HepG2 (cell line): ENCODE results near the gene CCN6. TPM values are rescaled to one million over a fixed set of nuclear protein-coding genes. Genes with fewer than 3 reads are reported as not detected.

Source experiments
- ATAC-seq: fragments of 200-7000 bp; cut with Tn5 transposase; 3 replicates; pipeline ENCODE4 v1.9.1; 2020; ENCODE audit warnings: mild to moderate bottlenecking, moderate library complexity
- BruUV-seq: library from RNA; stranded (reverse); fragments of 400-500 nt; replicated peaks from 2 replicates; lab custom pipeline; 2021; lab: Mats Ljungman, UMichigan
- CTCF ChIA-PET: fragments of 300-600 bp; formaldehyde crosslinking; extraction: SDS; loops from one replicate; lab custom pipeline; 2021; ENCODE audit warnings: low total read pairs, inconsistent platforms, low intra/inter-chr PET ratio; lab: Yijun Ruan, JAX
- POLR2A ChIA-PET: fragments of 350-600 bp; sonication (Branson Sonifier 250); formaldehyde crosslinking; loops from one replicate; lab custom pipeline; 2020; ENCODE audit warnings: antibody characterized with exemption, inconsistent platforms; lab: Yijun Ruan, JAX
- DNase-seq: peaks from one replicate; pipeline ENCODE4 v3.0.0-alpha.2; 2015; ENCODE audit warnings: low spot score
- FAIRE-seq: peaks from 3 replicates; lab custom pipeline; 2011; peaks lifted over from hg19 to GRCh38; lab: Jason Lieb, UNC
- H2AFZ ChIP-seq: one replicate; pipeline ENCODE4 v1.6.1; 2011; ENCODE audit warnings: low read length, inconsistent platforms
- H3K27ac ChIP-seq: fragments of 300-600 bp; 3 replicates; pipeline ENCODE4 v1.8.0; 2011; ENCODE audit warnings: mixed run types, mild to moderate bottlenecking, mixed read lengths, low read length, inconsistent platforms; ENCODE audit not compliant: insufficient read depth; ENCODE audit errors: extremely low read length
- H3K27me3 ChIP-seq, 2 experiments: fragments of 200-600 bp in 1 of 2; 2 replicates in 1 of 2; 3 replicates in 1 of 2; pipeline versions ENCODE4 v1.6.0 to v1.8.0; 2011; ENCODE audit warnings: low read length in 2 of 2, mild to moderate bottlenecking in 2 of 2, moderate library complexity in 2 of 2, inconsistent platforms in 1 of 2; ENCODE audit not compliant: insufficient read depth in 2 of 2, control insufficient read depth in 1 of 2
- H3K36me3 ChIP-seq, 2 experiments: fragments of 200-600 bp in 1 of 2; replicated peaks in 1 of 2; 2 replicates in 1 of 2; 3 replicates in 1 of 2; pipeline versions ENCODE4 v1.5.1 to v1.8.0; 2011; ENCODE audit warnings: low read length in 2 of 2, inconsistent platforms in 1 of 2; ENCODE audit not compliant: insufficient read depth in 2 of 2, control insufficient read depth in 1 of 2
- H3K4me1 ChIP-seq: 2 replicates; pipeline ENCODE4 v1.5.1; 2012; ENCODE audit warnings: low read length, inconsistent platforms; ENCODE audit not compliant: insufficient read depth
- H3K4me2 ChIP-seq: 2 replicates; pipeline ENCODE4 v1.6.0; 2011; ENCODE audit warnings: low read depth, low read length, inconsistent platforms
- H3K4me3 ChIP-seq, 3 experiments: fragments of 200-600 bp in 1 of 3; sonication (generic), shearing (Covaris generic) in 1 of 3; replicated peaks in 1 of 3; 2 replicates each; pipeline ENCODE4 v1.5.1; 2011 to 2016; ENCODE audit warnings: low read length in 3 of 3, inconsistent platforms in 2 of 3, low read depth in 2 of 3, mild to moderate bottlenecking in 2 of 3, control low read depth in 1 of 3, mixed read lengths in 1 of 3; ENCODE audit not compliant: insufficient read depth in 1 of 3
- H3K79me2 ChIP-seq: one replicate; pipeline ENCODE4 v1.6.1; 2011; ENCODE audit warnings: low read length, inconsistent platforms; ENCODE audit not compliant: insufficient read depth
- H3K9ac ChIP-seq: 2 replicates; pipeline ENCODE4 v1.6.0; 2011; ENCODE audit warnings: mild to moderate bottlenecking, low read depth, low read length, inconsistent platforms; ENCODE audit not compliant: insufficient read depth
- H3K9me3 ChIP-seq: 2 replicates; pipeline ENCODE4 v1.5.1; 2012; ENCODE audit warnings: mild to moderate bottlenecking, low read length
- H4K20me1 ChIP-seq: 2 replicates; pipeline ENCODE4 v1.6.0; 2011; ENCODE audit warnings: inconsistent platforms, mild to moderate bottlenecking, low read length, moderate library complexity; ENCODE audit not compliant: insufficient read depth
- ARHGAP35 ChIP-seq: sonication (generic); formaldehyde crosslinking; IDR thresholded peaks from 2 replicates; pipeline ENCODE4 v1.9.0; 2022; ENCODE audit warnings: mild to moderate bottlenecking, inconsistent platforms, moderate library complexity, missing genetic modification reagents, borderline replicate concordance
- FOXA1 ChIP-seq, 2 experiments: fragments of 450-650 bp in 1 of 2; sonication (generic) in 1 of 2; formaldehyde crosslinking in 1 of 2; IDR thresholded peaks; 2 replicates each; pipeline versions ENCODE4 v1.4.0 to v1.6.1; 2016 to 2020; ENCODE audit warnings: missing genetic modification reagents in 1 of 2
- HCFC1 ChIP-seq: fragments of 150-350 bp; IDR thresholded peaks from 2 replicates; pipeline ENCODE4 v1.6.1; 2014; ENCODE audit warnings: low read depth, low read length
- HDAC1 ChIP-seq: sonication (generic); formaldehyde crosslinking; IDR thresholded peaks from 2 replicates; pipeline ENCODE4 v1.5.1; 2020; ENCODE audit warnings: mild to moderate bottlenecking, missing genetic modification reagents
- HMGXB4 ChIP-seq, 2 experiments: sonication (generic) in 1 of 2; formaldehyde crosslinking in 1 of 2; IDR thresholded peaks; 2 replicates each; pipeline versions ENCODE4 v1.4.0 to v1.6.1; 2018 to 2020; ENCODE audit warnings: missing genetic modification reagents in 2 of 2, borderline replicate concordance in 1 of 2, low read depth in 1 of 2, mild to moderate bottlenecking in 1 of 2, missing biosample characterization in 1 of 2
- KDM4B ChIP-seq: sonication (generic); formaldehyde crosslinking; IDR thresholded peaks from 2 replicates; pipeline ENCODE4 v1.4.0; 2020; ENCODE audit warnings: missing genetic modification reagents
- KDM5A ChIP-seq: fragments of 200-600 bp; sonication (generic); IDR thresholded peaks from 2 replicates; pipeline ENCODE4 v1.7.0; 2018; ENCODE audit warnings: antibody characterized with exemption, mild to moderate bottlenecking, low read length, borderline replicate concordance
- NFKBIZ ChIP-seq: IDR thresholded peaks from 2 replicates; pipeline ENCODE4 v1.6.1; 2018; ENCODE audit warnings: missing genetic modification reagents, missing compliant biosample characterization
- PRMT3 ChIP-seq: sonication (generic); formaldehyde crosslinking; IDR thresholded peaks from 2 replicates; pipeline ENCODE4 v1.8.1; 2022; ENCODE audit warnings: low read depth, mild to moderate bottlenecking, moderate library complexity, missing genetic modification reagents, borderline replicate concordance
- SPEN ChIP-seq: sonication (generic); formaldehyde crosslinking; IDR thresholded peaks from 2 replicates; pipeline ENCODE4 v1.5.1; 2020; ENCODE audit warnings: low read depth, mild to moderate bottlenecking, missing genetic modification reagents
- ZBTB7B ChIP-seq: sonication (generic); formaldehyde crosslinking; IDR thresholded peaks from 2 replicates; pipeline ENCODE4 v1.4.0; 2020; ENCODE audit warnings: missing genetic modification reagents
- ZFAT ChIP-seq: sonication (generic); formaldehyde crosslinking; conservative IDR thresholded peaks from 2 replicates; pipeline ENCODE4 v1.8.1; 2023; ENCODE audit warnings: missing genetic modification reagents, inconsistent platforms
- ZNF276 ChIP-seq: sonication (generic); formaldehyde crosslinking; IDR thresholded peaks from 2 replicates; pipeline ENCODE4 v1.4.0; 2020; ENCODE audit warnings: mild to moderate bottlenecking, low read depth, missing genetic modification reagents
- ZNF280D ChIP-seq: sonication (generic); formaldehyde crosslinking; IDR thresholded peaks from 2 replicates; pipeline ENCODE4 v1.5.1; 2020; ENCODE audit warnings: mild to moderate bottlenecking, missing genetic modification reagents
- ZNF451 ChIP-seq: sonication (generic); formaldehyde crosslinking; IDR thresholded peaks from 2 replicates; pipeline ENCODE4 v1.5.0; 2020; ENCODE audit warnings: mild to moderate bottlenecking, missing genetic modification reagents
- ZSCAN12 ChIP-seq: sonication (generic); formaldehyde crosslinking; IDR thresholded peaks from 2 replicates; pipeline ENCODE4 v1.9.0; 2021; ENCODE audit warnings: mild to moderate bottlenecking, missing genetic modification reagents
- WGBS: methylation state at CpG from one replicate; pipeline ENCODE4 v1.1.6; 2017; ENCODE audit warnings: low lambda C conversion rate; 5-methylcytosine and 5-hydroxymethylcytosine counted together
- in situ Hi-C: cut with HindIII; loops from 2 replicates; pipeline ENCODE4 v1.10.0; 2017; ENCODE audit warnings: low pct_unique_long_range_greater_than_20kb; ENCODE audit not compliant: extremely low pct_ligation_motif_present
- intact Hi-C: fragments of 100-400 bp; cut with micrococcal nuclease; formaldehyde crosslinking; loops from one replicate; pipeline ENCODE4 v1.10.0; 2022; ENCODE audit not compliant: unreplicated experiment
- polyA plus RNA-seq, 8 experiments: library from polyadenylated mRNA; depleted of rRNA in 3 of 8; stranded (reverse) in 7 of 8; unstranded in 1 of 8; fragments of >200 nt; fragmentation: Illumina TruSeq in 4 of 8; extraction: Trizol in 4 of 8; gene quantifications; 2 replicates each; pipeline versions ENCODE4 v1.2.1 to v1.2.3, GENCODE V29; 2011 to 2016; ENCODE audit warnings: low read depth in 4 of 8, missing spikeins in 1 of 8, mixed read lengths in 1 of 8; ENCODE audit not compliant: insufficient read depth in 1 of 8
- total RNA-seq, 5 experiments: library from RNA; depleted of rRNA; stranded (reverse); fragments of >200 nt; fragmentation: Illumina TruSeq; extraction: Trizol; gene quantifications; 2 replicates each; pipeline ENCODE4 v1.2.3, GENCODE V29; 2016; ENCODE audit warnings: low read depth in 1 of 5

CCN6 gene
- total and polyA plus RNA-seq, 2 of the 13 experiments (the other 11 are each of a cell fraction or from before 2014, with no cell fraction given): not detected

- ATAC-seq (no peak), DNase-seq (no peak), FAIRE-seq (no peak)
- WGBS: 72% methylated on average over 2 of the region's 2 CpGs
- Histone ChIP-seq H2AFZ (no peak overlapping the region), H3K9ac (no peak overlapping the region), H3K79me2 (no peaks in the 10 kb centered on the region), H3K9me3 (no peaks in the 10 kb centered on the region), H3K27ac (no peak overlapping the region), H3K4me1 (no peaks in the 10 kb centered on the region), H4K20me1 (no peaks in the 10 kb centered on the region; the same call in 1 of the 2 replicates), H3K36me3 (no peaks in the 10 kb centered on the region), H3K4me3 (no peak overlapping the region), H3K27me3 (no peaks in the 10 kb centered on the region), H3K4me2 (no peak overlapping the region)
- CTCF ChIA-PET: no interaction called here
- POLR2A ChIA-PET: no interaction called here
- BruUV-seq: no TSS peak
- in situ Hi-C loops (no loop called here), intact Hi-C loops (no loop called here)
- TF ChIP-seq FOXA1 (IDR thresholded peaks at IDR 0.05) (no peak), FOXA1 (CRISPR knock-in tag; IDR thresholded peaks at IDR 0.05) (no peak), ZBTB7B (no peak), NFKBIZ (no peak), ZSCAN12 (no peak), ZNF451 (CRISPR knock-in tag) (no peak), HMGXB4 (CRISPR knock-in tag; IDR thresholded peaks at IDR 0.05; ENCODE audit: borderline replicate concordance in 1 of 2, low read depth in 1 of 2) (no peak), PRMT3 (CRISPR knock-in tag) (no peak), HDAC1 (no peak), ZNF276 (CRISPR knock-in tag) (no peak), ZNF280D (CRISPR knock-in tag) (no peak), SPEN (CRISPR knock-in tag) (no peak), KDM4B (CRISPR knock-in tag) (no peak), HCFC1 (no peak), ZFAT (CRISPR knock-in tag) (no peak), KDM5A (no peak), ARHGAP35 (CRISPR knock-in tag) (no peak)
These were observed 43.0 kb downstream of the CCN6 start for GRCh38 chr6:112096901-112097300.
